ENCODE data around the gene PRRC1.

- TF ChIP-seq CTCF (IDR thresholded peaks at IDR 0.05) (no peak), ZFX (IDR thresholded peaks at IDR 0.05; ENCODE audit: borderline replicate concordance) (no peak)
Observed at GRCh38 chr5:127471211-127471610, 46.2 kb upstream of the PRRC1 start.
